ENCODE results near the gene MAB21L4.

The MAB21L4 gene

DNA sequence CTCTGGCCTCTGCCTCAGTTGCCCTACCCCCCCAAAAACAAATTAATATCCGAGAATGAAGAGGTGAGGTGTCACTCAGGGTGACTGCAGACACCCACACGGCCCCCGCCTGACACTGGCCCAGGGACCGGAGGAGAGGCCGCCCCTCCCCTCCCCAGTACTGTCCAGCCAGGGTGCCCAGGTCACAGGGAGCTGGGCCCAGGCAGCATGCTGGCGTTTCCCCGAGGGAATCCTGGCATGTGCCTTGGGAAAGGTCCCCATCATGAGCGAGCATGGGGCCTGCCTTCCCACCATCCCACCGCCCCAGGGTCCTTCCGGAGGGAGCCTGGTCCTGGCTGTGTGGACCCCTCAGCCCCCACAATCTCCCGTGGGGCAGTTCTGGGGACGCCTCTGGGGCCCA is 3.0 kb downstream of the MAB21L4 start:
- no peak for DNase-seq

DNA sequence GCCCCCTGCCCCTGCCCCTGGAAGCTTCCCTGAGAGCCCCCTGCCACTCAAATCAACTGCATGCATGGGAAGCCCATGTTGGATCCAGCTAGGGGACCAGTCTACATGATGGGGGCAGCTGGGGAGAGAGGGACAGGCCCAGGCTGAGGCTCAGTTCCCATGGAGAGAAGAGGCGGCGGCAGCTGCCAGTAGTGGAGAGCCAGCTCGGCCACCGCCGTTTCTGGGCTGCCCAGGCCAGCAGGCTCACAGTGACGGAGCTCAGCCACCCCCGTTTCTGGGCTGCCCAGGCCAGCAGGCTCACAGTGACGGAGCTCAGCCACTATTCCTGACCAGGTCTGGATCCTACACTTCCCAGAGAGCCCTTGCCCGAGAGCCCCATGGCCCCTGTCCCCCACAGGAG is 3.6 kb downstream of the MAB21L4 start:
- no peak for DNase-seq

DNA sequence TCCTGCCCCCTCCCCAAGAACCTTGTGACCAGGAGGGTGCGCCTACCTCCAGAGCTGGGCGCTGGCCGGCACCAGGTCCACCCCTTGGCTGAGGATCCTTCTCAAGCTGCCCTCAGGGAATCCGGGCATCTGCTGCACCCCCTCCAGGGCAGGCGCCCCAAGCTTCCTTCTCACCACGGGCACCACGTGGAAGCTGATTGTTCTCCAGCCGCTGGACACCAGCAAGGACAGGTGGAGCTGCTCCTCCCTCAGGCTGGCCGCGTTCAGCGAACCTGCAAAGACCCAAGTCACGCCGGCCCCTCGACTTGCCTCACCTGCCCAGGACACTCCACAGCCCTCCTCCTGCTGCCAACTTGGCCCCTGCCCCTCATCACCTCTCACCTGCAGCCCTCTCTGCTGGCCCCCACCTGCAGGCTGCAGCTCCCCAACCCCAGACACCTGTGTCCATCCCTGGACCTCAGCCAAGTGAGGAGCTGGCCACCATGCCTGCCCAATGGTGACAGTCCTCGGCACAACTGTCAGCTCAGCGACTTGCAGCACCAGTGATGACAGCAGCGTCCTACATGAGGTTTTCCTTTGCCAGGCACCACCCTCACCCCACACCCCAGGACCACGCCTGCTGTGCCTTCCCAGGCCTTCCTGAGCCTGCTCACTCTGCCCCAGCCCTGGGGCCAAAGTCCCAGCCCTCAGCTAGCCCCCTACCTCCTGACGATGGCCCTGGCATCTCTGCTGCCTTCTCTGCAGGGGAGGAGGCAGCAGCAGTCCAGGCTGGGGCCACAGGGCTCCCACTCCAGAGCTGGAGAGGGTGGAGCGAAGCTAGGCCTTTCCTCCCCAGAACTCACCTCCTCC is 4.2 kb downstream of the MAB21L4 start:
- no peak for DNase-seq

- DNase-seq = no peak
Observed at GRCh38 chr2:240890691-240891090, 5.3 kb downstream of the MAB21L4 start.

DNA sequence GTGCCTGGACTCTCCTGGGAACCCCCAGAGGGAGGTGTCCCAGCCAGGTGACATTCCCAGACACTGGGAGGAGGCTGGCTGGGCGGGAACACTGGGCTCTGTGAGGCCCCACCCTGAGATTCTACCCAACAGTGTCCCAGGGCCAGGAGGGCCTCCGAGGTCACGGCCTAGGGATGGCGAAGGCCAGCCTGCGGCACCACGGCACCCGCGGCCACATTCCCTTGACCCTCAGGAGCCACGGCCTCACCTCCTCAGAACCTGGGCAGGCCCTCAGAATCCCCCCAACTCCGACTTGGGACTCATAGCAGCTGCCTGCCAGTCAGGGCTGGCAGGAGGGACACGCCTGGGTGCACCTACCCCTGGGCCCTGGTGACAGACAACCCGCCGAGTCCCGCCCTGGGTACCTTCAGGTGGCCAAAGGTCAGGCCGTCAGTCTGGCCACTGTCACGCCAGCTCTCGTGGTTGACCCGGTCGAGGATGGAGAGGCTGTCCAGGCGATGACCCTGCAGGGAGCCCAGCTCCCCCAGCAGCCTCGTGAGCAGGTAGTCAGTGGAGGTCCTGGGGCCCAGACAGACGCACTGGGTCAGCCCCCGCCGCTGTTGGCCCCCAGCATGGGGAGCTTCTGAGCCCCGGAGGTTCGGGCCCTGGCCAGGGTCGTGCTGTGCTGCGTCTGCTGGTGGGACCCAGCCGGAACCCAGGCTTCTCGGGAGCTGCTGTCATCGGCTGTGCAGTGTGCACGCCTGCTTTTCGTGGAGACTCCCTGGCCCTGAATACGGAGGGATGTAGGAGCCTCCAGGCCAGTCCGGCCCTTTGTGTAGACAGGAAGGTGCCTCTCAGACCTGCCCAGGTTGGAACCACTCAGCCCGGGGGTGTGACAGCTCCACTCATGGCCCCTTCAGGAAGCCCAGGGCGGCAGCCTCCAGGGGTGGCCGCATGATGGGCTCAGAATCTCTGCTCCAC is 6.1 kb downstream of the MAB21L4 start:
- no peak for DNase-seq

- no peak for DNase-seq
Observed at GRCh38 chr2:240888890-240889573, 6.9 kb downstream of the MAB21L4 start.

DNA sequence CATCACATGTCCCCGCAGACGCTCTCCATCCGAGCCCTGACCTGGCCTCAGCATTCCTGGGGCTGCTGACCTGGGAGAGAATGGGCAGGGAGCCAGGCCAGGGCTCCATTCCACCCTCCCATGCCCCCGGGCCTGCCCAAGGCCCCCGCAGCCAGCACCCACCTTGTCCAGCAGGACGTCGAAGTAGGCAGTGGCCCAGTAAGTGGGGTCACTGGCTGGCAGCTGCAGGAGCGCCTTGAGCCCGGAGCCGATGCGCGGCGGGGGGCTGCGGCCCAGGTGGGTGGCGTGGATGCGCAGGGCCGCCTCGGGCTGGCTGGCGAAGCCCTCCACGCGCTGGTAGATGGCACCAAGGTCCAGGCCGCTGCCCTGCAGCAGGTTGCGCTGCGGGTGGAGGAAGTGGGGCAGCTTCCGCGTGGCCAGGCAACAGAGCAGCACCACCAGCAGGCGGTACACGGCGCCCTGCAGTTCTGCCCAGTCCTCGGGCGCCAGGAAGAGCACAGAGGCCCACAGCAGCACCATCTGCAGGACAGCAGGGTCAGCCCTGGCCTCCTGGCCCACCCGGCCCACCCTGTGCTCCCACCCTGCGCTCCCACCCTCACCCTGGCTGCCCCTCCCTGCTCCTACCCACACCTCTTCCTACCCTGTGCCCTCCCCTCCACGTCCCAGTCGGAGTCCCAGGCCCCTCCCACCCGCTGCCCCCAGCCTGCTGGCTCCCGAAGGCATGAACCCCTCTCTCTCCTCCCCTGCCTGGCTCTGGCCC is 7.6 kb downstream of the MAB21L4 start:
- DNase-seq = no peak

DNA sequence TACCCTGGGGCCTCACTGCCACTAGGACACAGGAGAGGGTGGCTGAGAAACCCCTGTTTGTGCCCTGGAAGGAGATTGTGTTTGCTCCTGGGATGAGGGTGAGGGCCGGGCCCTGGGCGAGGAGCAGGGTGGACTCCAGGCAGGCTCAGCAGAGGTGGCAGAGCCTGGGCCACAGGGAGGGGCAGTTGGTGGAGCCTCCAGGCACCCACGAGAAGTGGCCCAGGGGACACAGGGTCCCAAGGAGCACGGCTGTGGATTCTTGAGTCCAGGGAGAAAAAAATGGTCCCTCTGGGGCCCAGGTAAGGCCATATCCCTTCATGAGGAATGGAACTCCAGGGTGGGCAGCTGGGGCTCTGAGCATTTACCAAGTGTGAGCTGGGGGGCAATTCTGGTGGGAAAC is 8.3 kb downstream of the MAB21L4 start:
- no peak for DNase-seq

DNA sequence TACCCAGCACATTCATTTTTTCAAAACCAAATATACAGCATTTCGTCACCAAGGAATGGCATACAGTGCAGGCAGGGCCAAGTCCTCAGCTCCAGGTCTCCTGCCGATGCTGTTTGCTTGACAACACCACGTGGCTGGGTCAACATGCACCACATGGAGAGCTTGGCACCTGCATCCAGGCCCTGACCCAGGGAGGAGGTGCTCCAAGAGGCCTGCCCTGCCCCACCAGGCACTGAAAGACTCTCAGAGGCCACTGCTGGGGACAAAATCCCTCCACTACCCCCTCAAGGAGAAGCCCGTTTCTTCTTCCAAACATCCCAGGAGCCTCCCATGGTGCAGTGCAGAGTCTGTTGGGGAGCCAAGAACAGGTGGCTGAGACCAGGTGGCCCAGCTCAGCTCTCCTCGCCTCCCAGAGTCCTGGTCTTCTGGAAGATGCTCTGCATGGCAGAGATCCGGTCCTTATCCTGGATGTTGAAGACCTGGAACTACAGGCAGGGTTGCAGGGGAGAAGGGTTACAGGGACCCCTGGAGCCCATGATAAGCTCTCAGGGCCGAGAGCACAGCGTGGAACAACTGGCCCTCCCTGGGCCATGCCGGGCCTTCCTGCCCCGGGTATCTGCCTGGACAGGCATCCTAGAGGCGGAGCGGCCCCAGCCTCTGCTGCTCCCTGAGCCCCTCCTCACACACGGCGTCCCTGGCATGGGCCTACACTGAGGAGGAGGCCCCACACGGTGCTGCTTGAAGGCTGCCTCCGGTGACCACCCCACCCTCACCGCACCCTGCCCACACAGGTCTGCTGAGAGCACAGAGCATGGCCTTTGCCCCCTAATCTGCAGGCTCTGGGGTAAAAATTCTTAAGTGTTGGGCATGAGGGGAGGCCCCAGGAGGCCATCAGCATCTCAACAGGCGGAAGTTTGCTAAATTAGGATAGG is 9.0 kb downstream of the MAB21L4 start:
- DNase-seq = no peak

DNA sequence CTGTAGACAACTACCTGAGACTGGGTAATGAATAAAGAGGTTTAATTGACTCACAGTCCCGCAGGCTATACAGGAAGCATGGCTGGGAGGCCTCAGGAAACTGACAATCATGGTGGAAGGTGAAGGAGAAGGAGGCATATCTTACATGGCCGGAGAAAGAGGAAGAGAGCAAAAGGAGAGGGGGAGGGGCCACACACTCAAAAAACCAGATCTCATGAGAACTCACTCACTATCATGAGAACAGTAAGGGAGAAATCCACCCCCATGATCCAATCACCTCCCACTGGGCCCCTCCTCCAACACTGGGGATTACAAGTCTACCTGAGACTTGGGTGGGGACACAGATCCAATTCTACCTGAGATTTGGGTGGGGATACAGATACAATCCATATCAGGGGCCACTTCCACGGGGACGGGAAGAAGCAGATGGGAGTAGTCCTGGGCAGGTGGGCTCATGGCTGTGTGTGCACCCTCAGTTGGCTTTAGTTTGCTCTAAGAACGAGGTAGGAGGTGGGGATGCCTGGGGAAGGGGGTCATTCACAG is 9.9 kb downstream of the MAB21L4 start:
- no peak for DNase-seq

- no peak for DNase-seq
Observed at GRCh38 chr2:240885566-240885965, 10.4 kb downstream of the MAB21L4 start.

GRCh38 chr2:240884745-240885144 is 11.2 kb downstream of the MAB21L4 start:
- DNase-seq = no peak

DNA sequence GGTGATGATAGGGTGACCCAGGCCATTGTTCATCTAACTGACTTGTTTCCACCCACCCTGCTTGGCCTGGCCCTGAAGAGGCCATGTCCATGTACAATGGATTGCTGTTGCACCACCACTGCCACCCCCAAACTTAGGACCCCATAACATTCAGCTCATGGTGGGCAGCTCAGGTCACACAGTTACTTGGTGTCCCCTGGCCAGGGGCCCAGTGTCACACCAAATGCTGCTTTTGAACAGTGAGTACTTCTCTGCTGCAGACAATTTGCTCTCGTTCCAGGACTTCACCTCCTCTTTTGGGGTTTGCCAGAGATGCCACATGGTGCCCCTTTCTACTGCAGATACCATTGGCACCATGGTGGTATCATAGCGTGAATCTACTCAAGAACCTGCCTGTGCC is 11.7 kb downstream of the MAB21L4 start:
- DNase-seq = no peak

DNA sequence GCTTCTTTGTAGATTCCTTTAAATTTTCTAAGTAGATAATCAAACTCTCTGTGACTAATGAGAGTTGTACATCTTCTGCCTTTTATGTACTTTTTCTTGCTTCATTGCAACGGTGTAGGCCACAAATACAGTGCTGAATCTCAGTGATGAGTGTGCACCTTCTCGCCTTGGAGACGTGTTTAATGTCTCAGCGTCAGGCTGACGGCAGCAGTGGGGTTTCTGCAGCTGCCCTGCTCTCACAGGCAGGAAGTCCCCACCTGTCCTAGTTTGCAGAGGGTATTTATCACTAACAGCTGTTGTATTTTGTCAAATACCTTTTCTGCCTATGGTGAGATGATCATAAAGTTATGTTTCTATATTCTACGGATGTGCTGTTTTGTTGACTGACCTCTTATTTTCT is 14.0 kb downstream of the MAB21L4 start:
- DNase-seq = no peak

- DNase-seq = no peak
Observed at GRCh38 chr2:240879105-240879504, 16.9 kb downstream of the MAB21L4 start.

DNA sequence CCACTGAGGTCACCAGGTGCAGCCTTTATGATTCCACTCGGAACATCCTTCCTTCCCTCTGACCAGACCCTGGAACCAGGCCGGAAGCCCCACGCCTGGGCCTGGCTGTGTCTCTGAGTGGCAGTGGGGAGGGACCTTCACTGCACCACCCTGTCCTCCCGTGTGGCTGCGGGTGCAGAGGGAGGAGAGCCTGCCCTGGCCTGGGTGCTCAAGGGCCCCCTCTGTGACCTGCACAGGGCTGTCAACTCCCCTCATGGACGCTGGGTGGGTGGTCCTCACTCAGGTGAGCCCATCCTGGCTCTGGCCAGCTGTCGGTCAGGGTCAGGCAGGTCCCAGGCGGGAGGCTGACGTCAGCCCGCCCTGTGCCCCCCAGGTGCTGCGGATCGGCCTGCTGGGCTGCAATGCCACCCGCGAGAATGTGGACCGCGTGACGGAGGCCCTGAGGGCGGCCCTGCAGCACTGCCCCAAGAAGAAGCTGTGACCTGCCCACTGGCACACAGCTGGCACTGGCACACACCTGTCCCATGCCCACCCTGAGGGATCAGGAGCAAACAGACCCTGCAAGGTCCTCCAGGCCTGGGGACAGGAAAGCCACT is 17.5 kb downstream of the MAB21L4 start:
- DNase-seq = no peak

GRCh38 chr2:240877460-240878340 is 18.3 kb downstream of the MAB21L4 start:
- DNase-seq = no peak

DNA sequence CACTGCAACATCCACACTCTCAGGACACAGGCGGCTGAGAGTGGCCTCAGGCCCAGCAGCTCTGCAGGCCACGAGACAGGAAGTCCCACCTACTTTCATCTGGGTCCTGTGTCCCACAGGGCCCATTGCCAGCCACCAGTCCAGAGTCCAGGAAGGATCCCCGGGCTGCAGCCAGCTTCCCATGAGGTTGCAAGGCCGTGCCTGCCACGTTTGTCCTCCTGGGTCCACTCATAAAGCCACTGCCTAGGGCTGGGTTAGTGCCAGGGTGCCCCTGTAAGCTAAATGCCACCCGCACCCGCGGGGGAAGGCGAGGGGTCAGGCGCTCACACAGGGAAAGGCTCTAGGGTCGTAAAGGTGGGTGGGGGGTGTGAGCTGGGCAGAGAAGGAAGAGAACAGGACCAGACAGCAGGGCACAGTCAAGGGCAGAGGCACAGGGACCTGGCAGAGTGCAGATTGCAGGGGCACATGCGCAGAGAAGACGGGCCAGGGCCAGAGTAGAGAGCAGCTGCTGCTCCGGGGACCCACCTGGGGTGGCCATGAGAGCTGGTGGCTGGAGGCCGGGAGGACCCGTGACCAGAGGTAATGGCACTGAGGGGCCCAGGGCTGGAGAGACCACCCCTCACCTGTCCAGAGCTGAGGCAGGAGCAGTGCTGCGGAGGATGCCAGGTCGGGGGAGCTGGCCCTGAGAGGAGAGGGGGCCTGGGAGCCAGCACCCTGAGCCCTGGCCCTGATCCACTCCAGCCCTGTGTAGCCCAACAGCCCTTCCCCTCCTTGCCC is 19.3 kb downstream of the MAB21L4 start:
- DNase-seq = no peak

- DNase-seq = no peak
Observed at GRCh38 chr2:240876035-240876474, 19.9 kb downstream of the MAB21L4 start.
